ENCODE data around the gene PRKD2.

GRCh38 chr19:46704379-46705076 lies 12.4 kb downstream of the PRKD2 start:
- TF ChIP-seq POLR2A (IDR thresholded peaks at IDR 0.05; ENCODE audit: low read length) (no peak), GATA1 (IDR thresholded peaks at IDR 0.05; ENCODE audit: low read depth, low read length) (no peak)
